Caki2 (cell line): ENCODE measurements around the gene MTRF1. TPM values are rescaled to one million over a fixed set of nuclear protein-coding genes. Genes with fewer than 3 reads are reported as not detected.

Experiments
- DNase-seq: peaks from one replicate; pipeline ENCODE4 v3.0.0-alpha.2; 2015; ENCODE audit warnings: low read depth
- in situ Hi-C: cut with HindIII; loops from 2 replicates; pipeline ENCODE4 v1.10.0; 2016; ENCODE audit warnings: low sequenced_read_pairs, low pct_unique_long_range_greater_than_20kb, mixed read lengths
- total RNA-seq: library from RNA; depleted of rRNA; stranded (reverse); fragments of >200 nt; shearing (Covaris generic); gene quantifications from 2 replicates; pipeline ENCODE4 v1.2.3, GENCODE V29; 2014; ENCODE audit warnings: low replicate concordance

The MTRF1 gene
- total RNA-seq, 1 experiment from 2014 or later, result 4.3 TPM

- in situ Hi-C loops, result no loop called here
- DNase-seq, result no peak
Measured at GRCh38 chr13:41232578-41233480, 30.5 kb downstream of the MTRF1 start.

DNA sequence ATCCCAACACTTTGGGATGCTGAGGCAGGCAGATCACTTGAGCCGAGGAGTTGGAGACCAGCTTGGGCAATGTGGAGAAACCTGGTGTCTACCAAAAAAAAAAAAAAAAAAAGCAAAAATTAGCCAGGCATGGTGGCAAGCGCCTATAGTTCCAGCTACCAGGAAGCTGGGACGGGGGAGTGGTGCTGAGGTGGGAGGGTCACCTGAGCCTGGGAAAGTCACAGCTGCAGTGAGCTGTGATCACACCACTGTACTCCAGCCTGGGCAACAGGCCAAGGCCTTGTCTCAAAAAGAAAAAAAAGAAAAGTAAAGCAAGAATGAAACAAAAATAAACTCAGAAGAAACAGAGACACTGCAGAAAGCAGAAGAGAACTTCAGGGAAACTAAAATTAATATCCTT, 31.6 kb downstream of the MTRF1 start:
- in situ Hi-C loops, result no loop called here
- peak; percentile 58 for DNase-seq

- in situ Hi-C loops, result no loop called here
Measured at GRCh38 chr13:41231025-41231677, 32.2 kb downstream of the MTRF1 start.

GRCh38 chr13:41229356-41229755, 34.0 kb downstream of the MTRF1 start:
- no peak for DNase-seq
- in situ Hi-C loops, result no loop called here

More at GRCh38 chr13:41231025-41231677, 32.2 kb downstream of the MTRF1 start:
- DNase-seq, result no peak

DNA sequence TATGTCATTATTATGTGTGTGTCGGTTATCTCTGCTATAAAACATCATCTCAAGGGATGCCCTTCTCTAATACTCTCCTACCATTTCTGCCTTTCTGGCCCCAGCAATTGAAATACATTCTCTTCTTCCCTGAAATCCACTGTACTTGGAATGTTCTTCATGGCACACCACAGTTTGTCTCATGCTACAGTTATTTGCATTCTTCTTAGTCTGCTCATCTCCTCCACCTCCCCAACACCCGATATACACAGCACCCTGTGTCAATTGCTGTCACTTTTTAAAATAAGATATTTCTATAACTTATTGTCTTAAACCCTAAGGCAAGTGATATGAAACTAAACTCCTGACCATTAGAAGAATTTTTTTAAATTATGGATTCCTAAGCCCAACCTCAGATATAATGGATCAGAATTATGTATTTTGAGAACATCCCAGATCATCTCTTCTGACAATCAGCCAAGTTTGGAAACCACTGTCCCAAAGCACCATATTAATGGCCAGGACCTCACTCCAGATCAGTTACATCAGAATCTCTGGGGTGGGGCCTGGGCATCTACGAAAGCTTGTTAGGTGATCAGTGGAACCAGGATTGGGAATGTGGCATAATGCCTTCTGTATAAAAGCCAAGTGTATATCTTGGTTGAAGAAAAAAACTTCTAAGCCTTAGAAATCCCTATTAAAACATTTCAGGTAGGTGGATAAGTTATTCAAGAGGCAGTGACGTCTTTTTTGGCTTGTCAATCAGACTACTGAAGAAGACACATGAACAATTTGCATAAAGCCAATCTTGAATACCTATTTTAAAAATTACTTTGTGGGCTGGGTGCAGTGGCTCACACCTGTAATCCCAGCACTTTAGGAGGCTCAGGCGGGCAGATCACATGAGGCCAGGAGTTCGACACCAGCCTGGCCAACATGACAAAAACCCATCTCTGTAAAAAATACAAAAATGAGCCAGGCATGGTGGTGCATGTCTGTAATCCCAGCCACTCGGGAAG, 39.0 kb downstream of the MTRF1 start:
- no peak for DNase-seq
- in situ Hi-C loops, result no loop called here

DNA sequence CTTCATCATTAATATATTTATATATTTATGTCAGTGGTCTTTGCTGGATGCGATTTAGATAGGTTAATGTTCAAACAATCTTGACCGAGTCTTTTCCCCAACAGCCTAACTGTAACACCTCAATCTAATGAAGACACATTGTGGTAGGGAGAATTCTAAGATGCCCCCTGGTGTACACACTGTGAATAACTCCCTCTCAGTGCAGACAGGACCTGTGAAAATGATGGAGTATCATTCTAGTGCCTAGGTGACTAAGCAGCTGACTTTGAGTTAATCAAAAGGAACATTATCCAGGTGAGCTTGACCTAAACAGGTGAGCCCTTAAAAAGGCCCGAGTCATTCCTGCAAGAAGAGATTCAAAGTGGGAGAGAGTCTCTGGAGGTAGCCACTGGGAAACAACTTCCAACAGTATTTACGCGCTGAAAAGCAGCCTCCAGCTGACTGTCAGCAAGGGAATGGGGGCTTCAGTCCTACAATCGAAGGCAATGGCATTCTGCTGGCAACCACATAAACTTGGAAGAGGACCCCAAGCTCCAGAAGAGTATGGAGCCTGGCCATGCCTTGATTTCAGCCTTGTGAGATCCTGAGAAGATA, 41.0 kb downstream of the MTRF1 start:
- DNase-seq, result peak; percentile 30
- in situ Hi-C loops, result no loop called here

DNA sequence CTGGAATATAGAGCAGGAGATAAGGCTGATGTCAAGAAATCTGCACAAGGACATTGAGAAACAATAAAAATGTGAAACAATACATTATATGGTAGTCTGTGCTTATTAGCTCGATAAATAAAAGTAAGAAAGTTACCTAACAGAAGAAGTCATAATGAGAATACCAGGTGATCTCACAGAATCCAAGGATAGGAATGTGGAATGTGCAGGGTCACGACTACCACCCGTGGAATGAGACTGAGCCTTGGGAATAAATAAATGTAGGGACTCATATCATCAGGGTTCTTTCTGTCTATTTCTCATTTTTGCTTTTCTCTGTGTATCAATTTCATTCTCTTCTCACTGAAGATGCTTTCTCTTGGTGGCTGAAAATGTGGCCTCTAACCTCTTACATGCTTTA, 43.0 kb downstream of the MTRF1 start:
- no peak for DNase-seq
- in situ Hi-C loops, result no loop called here

DNA sequence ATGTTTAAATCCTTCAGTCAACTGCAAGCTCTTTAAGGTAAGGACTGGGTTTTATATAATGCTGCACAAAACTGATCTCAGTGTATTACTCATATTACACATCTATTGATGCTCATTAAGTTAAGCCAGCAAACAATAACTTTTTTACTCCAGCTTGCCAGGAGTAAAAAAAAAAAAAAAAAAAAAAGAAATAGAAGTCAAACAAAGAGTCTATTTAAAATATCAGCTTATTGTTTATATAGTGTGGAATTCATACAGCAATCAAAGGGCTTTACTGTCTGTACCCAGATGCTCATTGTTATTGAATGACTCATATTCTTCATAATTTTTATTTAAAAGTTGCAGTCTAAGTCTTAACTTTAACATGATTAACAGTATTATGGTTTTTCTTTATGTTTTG, 47.2 kb downstream of the MTRF1 start:
- DNase-seq, result no peak
- in situ Hi-C loops, result no loop called here

- DNase-seq, result no peak
- in situ Hi-C loops, result no loop called here
Measured at GRCh38 chr13:41213919-41214318, 49.5 kb downstream of the MTRF1 start.

GRCh38 chr13:41213316-41213715, 50.1 kb downstream of the MTRF1 start:
- in situ Hi-C loops, result no loop called here
- no peak for DNase-seq

DNA sequence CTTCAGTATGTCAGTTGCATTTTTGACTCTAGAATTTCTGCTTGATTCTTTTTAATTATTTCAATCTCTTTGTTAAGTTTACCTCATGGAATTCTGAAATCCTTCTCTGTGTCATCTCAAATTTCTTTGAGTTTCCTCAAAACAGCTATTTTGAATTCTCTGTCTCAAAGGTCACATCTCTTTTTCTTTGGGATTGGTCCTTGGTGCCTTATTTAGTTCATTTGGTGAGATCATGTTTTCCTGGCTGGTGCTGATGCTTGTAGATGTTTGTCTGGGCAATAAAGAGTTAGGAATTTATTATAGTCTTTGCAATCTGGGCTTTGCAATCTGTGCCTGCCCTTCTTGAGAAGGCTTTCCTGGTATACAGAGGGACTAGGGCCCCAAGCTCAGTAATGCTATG, 50.5 kb downstream of the MTRF1 start:
- no peak for DNase-seq
- in situ Hi-C loops, result no loop called here

DNA sequence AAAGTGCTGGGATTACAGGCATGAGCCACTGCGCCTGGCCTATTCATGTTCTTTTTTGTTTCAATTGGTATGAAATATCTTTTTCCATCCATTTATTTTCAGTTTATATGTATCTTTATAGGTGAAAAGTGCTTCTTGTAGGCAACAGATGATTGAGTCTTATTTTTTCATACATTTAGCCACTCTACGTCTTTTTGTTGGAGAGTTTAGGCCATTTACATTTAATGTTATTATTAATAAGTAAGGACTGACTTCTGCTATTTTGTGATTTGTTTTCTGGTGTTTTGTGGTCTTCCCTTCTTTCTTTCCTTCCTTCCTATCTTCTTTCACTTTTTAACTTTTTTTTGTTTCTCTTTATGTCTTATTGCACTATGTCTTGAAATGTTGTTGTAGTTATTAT, 52.3 kb downstream of the MTRF1 start:
- DNase-seq, result no peak
- in situ Hi-C loops, result no loop called here

- DNase-seq, result no peak
- in situ Hi-C loops, result no loop called here
Measured at GRCh38 chr13:41206467-41206866, 56.9 kb downstream of the MTRF1 start.

GRCh38 chr13:41203810-41204209, 59.6 kb downstream of the MTRF1 start:
- in situ Hi-C loops, result no loop called here
- no peak for DNase-seq

DNA sequence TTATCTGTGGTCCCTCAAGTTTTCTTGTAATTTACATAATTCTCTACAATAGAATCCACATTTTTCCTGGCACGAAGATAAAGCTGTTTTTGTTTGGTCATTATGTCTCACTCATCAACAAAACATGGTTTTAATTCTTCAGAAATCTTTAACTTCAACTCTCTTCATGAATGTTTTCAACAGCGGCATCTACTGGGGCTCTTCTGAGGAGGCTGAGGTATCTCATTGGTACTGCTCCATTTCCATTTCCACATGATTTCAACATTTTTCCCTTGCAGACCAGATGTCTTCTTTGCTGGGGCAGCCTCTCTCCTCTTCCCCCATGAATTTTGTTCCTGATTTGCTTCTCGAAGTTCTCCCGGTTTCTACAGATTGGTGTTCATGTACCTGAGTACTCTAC, 63.2 kb downstream of the MTRF1 start:
- in situ Hi-C loops, result no loop called here
- no peak for DNase-seq

DNA sequence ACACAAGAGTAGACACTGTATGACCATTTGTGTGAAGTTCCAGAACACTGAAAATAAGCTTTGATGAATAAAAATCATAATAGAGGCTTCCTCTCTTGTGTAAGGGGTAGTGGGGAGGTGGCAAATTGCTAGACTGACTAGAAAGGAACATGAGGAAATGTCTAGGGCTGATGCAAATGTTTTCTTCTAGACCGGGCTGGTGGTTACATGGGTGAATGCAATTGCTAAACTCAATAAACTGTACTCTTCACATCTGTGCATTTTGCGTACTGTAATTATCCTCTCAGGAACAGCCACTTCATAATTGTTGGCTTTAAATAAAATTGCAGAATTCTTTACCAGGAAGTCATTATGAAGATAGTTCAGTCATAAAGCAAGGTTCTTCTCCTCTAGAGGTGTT, 63.9 kb downstream of the MTRF1 start:
- in situ Hi-C loops, result no loop called here
- DNase-seq, result no peak

DNA sequence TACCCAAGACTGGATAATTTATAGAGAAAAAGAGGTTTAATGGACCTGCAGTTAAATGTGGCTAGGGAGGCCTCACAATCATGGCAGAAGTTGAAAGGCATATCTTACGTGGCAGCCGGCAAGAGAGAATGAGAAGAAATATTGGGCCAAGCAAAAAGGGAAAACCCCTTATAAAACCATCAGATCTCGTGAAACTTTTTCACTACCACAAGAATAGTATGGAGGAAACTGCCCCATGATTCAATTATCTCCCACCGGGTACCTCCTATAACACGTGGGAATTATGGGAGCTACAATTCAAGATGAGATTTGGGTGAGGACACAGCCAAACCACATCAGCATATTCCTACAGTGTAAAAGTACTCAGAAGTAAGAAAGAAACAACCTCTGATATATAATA, 64.3 kb downstream of the MTRF1 start:
- DNase-seq, result no peak
- in situ Hi-C loops, result no loop called here

DNA sequence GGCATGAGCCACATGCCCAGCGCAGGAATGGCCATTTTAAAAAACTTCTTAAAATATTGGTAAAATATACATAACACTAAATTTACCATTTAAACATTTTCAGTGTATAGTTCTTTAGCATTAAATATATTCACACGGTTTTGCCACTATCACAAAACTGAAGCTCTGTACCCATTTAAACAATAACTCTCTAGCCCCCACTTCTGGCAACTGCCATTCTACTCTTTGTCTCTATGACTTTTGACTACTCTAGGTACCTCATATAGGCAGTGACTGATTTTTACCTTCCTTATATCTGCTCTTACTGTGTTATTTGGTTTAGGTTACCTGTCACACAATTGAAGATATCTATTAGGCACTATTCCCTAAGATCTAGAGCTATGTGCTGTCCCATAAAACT, 66.8 kb downstream of the MTRF1 start:
- no peak for DNase-seq
- in situ Hi-C loops, result no loop called here
